ENCODE data around the gene RAB9A.

- TF ChIP-seq CTCF (IDR thresholded peaks at IDR 0.05) (no peak), POLR2A (IDR thresholded peaks at IDR 0.05) (no peak)
Measured at GRCh38 chrX:13741695-13742094, 52.8 kb downstream of the RAB9A start.

Measured in lower leg skin (tissue), 3 donors.